GM18517 (cell line): Measurements from ENCODE around the gene ITIH5.

Experiments
- ATAC-seq: cut with Tn5 transposase; IDR thresholded peaks from one replicate; pipeline ENCODE4 v1.9.1; 2021; ENCODE audit warnings: mild to moderate bottlenecking, moderate library complexity; ENCODE audit not compliant: unreplicated experiment

ITIH5 gene

GRCh38 chr10:7634142-7634894, 32.4 kb downstream of the ITIH5 start:
- no peak for ATAC-seq

GRCh38 chr10:7626283-7626682, 40.5 kb downstream of the ITIH5 start:
- no peak for ATAC-seq

DNA sequence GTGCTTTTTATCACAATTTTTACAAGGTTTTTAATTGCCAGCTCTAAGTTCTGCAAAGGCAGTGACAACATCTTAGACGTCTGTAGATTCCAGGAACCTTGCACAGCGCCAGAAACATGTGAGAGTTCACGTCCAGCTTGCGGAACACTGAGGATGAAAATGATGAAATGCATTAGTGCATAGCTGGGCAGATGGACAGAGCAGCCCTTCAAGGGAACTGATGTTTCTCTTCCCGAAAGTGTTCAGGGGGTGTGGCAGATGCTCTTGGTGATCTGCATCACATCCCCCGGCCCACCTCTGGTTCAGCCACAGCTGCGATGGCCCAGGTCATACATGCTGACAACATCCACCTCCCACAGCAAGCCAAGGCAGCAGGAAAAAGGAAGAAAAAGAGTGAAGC, 40.9 kb downstream of the ITIH5 start:
- ATAC-seq = no peak

DNA sequence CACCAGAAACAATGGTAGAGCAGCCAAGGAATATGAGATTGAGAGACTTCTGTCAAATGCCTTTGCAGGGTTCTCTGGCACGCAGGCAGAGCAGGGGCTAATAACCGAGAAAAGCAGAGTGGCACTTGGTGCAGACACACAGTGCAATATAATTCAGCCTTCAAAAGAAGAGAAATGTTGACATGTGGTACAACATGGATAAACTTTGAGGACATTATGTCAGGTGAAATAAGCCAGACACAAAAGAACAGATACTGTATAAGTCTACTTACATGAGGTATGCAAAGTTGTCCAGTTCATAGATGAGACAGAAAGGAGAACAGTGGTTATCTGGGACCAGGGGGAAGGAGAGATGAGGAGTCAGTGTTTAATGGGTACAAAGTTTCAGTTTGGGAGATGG, 41.8 kb downstream of the ITIH5 start:
- ATAC-seq = no peak

DNA sequence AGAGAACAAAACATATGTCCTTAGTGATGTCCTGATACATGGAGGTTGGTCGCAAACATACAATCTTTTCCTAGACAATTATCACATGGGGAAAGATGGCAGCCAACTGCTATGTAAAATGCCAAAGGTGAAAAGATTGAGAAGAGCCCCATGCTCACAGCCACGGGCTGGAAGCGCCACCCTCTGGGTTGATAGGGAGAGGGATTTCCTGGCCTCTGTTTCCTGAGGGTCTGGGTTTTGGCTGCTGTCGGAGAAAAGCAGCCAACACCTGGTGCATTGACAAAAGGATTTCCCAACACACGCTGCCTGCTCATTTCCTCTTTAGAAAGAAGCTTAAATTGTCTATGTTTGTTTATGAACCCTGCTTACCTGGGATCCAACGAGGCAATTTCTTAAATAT, 43.8 kb downstream of the ITIH5 start:
- no peak for ATAC-seq

DNA sequence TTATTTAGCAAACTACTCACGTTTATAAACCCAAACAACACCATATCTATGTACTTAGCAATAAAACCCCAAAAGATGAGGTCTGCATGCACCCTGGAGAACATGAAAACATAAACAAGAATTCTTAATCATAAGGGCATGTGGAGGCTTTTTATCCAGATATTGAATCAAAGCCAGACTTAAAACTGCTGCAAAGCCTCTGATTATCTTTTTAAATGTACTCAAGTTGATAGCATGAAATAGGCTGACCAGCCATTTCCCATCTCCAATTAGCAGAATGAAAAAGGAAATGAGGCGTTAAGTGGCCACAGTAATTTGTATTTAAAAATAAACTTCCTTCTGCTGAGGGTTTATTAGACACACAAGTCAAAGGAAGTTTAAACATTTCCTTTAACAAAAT, 48.3 kb downstream of the ITIH5 start:
- ATAC-seq = no peak

DNA sequence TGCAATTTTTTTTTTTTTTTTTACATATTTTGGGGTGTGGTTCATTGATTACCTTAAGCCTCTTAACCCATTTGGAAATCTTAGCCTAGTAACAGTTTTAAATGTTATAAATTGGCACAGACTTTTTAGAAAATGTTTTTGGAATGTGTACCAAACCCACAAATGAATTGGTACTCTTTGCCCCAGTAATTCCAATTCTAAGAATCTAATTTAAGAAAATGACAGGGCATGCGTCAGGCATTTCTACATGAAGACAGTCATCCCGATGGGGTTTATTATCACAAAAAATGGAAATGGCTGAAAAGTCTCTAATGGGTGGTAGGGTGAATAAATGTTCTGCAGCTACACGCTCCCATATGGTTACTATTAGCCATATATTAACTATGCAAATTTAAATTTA, 54.9 kb downstream of the ITIH5 start:
- ATAC-seq = no peak

DNA sequence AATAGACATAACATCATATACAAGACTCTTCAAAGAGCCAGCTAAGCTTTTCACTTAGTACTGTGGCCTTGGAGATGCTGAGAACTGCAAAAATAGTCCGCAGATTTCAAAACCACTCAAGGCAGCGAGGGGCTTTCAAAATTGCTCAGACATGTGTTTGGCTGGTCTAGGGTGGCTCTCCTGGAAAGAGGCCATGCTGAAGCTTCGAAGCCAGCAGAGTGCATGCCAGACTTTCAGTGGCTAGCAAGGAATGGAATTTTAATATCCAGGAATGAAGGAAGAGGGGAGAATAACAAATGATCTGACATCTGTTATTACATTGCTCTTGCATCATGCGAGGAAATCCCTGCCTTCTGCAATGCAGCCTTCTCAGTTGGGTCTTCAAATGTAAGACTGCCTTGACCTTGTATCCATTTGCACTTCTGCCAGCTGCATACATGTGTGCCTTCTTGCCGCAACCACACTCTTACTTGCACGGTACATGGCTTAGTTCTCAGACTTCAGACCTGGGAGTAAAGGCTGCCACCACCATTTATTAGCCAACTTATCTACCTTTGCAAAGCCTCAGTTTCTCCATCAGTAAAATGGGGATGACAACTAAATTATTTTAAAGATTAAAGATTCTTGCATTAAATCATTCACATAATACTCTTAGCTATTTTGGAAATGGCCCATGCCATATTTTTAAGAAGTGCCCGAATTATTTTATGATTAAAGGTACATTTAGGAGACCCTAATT, 55.9 kb downstream of the ITIH5 start:
- no peak for ATAC-seq

DNA sequence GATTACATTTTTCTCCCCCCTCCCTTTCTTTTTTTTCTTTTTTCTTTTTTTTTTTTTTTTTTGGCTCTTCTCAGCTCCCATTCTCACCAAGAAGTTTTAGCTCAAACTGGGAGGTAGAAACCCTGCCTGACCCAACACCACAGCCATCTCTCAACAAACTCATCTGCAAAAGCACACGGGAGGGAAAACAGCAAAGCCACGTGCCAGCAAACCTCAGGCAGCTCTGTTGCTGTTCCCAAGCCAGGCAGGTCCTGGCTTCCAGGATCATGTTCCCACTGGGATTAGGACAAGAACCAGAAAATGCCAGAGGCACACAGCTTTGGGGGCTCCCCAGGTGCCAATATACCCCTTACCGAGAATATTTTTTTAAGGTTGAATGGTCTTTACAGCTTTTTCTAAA, 56.7 kb downstream of the ITIH5 start:
- ATAC-seq = no peak

- ATAC-seq = no peak
These were observed 57.2 kb downstream of the ITIH5 start for GRCh38 chr10:7609556-7609955.

DNA sequence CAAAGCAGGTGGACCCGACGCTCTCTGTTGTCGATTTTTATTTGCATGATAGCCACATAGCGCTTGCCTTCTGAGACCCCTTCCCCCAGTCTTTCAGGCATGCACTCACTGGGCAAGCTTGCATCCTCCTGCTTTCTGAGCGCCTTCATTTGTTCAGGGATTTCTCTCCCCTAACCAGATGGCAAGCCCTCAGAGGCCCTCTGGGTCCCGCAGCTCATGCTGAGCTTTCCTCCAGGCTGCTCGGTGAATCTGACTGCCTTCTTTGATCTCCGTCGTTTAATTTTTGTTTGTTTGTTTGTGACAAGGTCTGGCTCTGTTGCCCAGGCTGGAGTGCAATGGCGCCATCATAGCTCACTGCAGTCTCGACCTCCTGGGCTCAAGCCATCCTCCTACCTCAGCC, 58.8 kb downstream of the ITIH5 start:
- ATAC-seq = no peak

GRCh38 chr10:7606951-7607404, 59.8 kb downstream of the ITIH5 start:
- ATAC-seq = no peak

DNA sequence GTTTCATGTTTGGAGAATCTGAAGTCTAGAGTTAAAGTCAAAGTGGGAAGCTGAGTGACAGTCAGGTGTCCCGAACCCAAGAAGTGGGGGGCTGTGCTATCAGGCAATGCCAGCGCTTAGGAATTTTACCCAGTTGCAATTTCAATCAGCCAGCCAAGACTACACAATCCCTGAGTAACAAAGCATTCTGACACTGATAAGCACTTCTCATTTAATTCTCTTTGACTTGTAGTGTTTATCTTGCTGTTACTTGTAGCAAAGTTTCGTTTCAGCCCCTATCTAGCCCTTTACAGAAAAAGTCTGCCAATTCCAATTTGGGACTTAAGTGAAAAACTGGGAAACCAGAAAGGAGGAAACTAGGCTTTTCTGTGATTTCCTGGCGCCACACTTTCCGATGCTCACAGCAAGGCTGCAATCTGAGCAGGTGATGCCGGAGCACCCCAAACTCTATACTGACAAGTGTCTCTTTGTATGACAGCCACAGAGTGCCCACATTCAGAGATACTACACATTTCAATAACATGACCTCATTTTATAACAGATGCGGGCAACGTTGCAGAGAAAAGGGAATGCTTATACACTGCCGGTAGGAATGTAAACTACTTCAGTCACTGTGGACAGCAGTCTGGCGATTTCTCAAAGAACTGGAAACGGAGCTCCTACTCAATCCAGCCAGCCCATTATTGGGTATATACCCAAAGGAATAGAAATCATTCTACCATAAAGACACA, 61.0 kb downstream of the ITIH5 start:
- ATAC-seq = no peak

DNA sequence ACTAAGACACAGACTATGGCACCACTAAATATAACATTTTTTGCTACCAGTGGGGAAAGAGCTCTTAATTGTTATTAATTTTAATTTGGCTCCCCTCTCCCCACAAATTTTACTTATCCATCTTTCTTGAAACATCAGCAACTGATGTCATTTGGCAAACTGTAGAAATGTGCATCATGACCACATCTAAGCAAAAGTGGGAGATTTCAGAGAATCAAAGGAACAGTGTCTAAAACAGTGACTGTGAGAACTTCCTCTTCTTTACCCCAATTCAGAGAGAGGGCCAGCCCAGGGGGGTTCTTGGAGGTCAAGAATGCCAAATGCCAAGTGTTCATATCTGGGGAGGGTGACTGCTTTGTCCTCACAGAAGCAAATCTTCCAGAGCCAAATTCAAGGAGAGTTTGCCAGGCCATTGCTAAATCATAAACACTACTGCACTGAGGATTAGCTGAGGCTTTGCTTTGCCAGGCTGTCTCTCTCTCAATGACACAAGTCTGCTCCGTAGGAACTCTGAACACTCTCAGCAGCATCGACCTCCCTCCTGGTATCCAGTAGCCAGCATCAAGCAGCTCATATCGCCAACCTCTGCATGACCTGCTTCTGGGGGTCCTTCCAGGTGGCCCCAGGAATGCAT, 65.6 kb downstream of the ITIH5 start:
- ATAC-seq = no peak

GRCh38 chr10:7598771-7599170, 68.0 kb downstream of the ITIH5 start:
- ATAC-seq = no peak

DNA sequence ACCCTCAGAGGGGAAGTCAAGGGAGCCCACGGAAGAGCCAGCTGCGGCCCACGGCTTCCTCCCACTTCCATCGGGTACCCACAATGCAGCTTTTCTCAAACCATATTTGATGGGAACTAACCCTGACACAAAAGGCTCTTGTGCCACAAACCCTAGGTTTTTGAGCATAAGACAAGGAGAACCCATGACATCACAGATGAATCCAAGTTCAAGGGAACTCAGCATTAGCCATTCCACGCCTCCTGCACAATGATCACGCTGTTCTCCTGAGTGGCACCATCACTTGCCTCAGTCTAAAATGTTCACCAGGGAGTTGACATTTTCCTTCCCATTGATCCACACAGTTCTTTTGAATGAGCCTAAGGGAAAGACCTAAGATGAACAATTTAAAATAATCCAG, 70.4 kb downstream of the ITIH5 start:
- no peak for ATAC-seq

DNA sequence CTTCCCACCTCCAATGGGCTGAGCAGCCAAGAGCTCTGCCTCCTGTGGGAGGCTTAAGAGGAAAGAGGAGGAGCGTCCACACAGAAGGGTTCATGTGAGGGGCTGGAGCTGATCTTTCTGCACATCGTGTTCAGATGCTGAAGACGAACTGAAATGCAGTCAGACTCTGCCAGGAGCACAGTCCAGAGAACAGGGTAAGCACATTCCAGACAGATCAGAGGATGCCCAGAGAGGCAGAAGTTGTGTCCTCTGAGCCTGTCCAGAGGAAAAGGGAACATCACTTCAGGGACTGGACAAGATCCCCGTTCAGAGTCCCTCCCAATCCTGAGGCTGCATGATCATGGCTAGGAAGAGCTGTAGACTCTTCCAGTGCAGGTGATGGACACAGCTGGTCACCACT, 72.9 kb downstream of the ITIH5 start:
- no peak for ATAC-seq

GRCh38 chr10:7593063-7593462, 73.7 kb downstream of the ITIH5 start:
- no peak for ATAC-seq

- ATAC-seq = no peak
These were observed 74.1 kb downstream of the ITIH5 start for GRCh38 chr10:7592627-7593026.

DNA sequence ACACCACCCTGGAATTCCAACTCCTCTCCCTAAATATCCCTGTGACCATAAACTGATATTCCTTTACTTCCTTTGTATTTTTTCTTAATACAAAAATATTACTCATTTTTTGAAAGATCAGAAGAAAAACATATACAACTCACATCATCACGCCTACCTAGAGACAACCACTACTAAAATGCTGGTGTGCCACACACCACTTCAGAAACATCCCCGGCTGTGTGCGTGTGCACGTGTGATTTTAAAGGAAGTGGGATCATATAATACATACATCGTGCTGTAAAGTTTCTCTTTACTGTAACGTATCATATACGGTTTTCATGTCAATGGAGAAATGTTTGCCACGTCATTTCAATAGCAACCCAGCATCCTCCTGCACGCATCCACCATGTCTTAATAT, 76.5 kb downstream of the ITIH5 start:
- no peak for ATAC-seq

- no peak for ATAC-seq
These were observed 77.0 kb downstream of the ITIH5 start for GRCh38 chr10:7589748-7590147.

DNA sequence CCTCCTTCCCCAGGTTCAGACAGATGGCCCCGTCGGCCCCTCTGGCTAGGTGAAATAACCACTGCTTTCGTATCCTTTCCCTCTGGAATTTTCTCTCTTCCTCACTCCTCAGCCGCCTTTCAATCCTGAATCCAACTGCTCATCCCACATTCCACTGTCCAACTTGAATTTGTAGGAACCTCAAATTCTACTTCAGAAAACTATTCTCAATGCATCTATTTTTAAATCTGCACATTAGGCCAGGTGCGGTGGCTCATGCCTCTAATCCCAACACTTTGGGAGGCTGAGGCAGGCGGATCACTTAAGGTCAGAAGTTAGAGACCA, 78.9 kb downstream of the ITIH5 start:
- no peak for ATAC-seq
